GM19043 (cell line): Measurements from ENCODE around the gene ZBTB22.
"Not testable (repeated sequence)": the region's sequence is repeated elsewhere in the genome, so short reads cannot be mapped to it uniquely, and the experiment has no call there.

Source experiments
- ATAC-seq: cut with Tn5 transposase; IDR thresholded peaks from one replicate; pipeline ENCODE4 v1.9.1; 2021; ENCODE audit warnings: low read depth; ENCODE audit not compliant: unreplicated experiment

ZBTB22 gene

GRCh38 chr6:33317669-33318425 is at the start of gene ZBTB22:
TSS of gene ZBTB22 (minus strand) at chr6:33317744. CDS start at chr6:33316916, 828 bp downstream.
- ATAC-seq: peak; percentile 56

DNA sequence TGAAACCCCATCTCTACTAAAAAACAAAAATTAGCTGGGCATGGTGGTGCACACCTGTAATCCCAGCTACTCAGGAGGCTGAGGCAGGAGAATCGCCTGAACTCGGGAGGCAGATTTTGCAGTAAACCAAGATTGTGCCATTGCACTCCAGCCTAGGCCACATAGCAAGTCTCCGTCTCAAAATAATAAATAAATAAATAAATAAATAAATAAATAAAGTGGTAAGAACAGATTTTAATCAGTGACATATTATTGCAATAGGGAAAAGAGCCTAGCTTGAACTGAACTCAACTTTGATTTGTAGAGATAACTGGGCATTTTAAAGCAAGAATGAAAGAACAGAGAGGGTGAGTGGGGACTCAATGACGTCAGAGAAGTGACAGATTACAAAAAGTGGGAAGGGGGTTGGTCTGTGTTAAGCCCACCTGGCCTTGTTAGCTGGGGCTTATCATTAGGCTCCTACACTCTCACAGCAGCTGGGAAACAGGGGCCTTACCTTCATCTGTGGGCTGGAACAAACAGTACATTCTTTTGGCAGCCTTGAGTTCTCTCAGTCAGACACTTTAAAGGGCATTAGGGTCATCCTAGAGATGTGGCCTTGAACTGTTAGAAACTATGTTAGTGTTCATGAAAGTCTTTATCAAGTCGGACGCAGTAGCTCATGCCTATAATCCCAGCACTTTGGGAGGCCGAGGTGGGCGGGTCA is 49.6 kb upstream of the ZBTB22 start:
- no peak for ATAC-seq

- ATAC-seq: not testable (repeated sequence)
Observed at GRCh38 chr6:33365206-33365971, 47.8 kb upstream of the ZBTB22 start.

DNA sequence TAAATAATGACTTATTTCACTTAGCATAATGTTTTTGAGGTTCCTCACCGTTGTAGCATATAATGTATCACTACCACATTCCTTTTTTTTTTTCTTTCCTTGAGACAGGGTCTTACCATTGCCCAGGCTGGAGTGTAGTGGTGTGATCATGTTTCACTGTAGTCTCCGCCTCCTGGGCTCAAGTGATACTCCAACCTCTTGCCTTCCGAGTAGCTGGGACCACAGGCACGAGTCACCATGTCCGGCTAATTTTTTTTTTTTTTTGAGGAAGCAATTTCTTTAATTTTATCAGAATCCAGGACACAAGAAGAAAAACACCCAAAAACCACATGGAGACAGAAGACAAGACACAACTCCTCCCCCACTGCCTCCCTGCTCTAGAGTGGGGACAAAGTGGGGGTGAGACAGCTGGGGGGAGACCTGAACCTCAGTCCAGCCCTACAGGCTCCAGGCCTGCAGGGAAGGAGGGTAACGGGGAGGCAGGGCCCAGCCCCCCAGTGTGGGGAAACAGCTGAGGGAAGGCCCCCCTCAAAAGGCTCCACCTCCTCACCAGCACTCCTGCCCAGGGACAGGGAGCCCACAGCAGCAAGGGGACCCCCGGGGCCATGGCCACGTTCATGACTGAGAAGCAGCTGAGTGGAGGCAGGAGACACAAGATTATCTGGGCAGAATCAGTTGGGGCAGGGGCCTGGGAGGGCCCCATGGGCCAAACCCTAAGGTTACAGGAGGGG is 47.1 kb upstream of the ZBTB22 start:
- ATAC-seq: not testable (repeated sequence)

- ATAC-seq: not testable (repeated sequence)
Observed at GRCh38 chr6:33363486-33363885, 45.9 kb upstream of the ZBTB22 start.

DNA sequence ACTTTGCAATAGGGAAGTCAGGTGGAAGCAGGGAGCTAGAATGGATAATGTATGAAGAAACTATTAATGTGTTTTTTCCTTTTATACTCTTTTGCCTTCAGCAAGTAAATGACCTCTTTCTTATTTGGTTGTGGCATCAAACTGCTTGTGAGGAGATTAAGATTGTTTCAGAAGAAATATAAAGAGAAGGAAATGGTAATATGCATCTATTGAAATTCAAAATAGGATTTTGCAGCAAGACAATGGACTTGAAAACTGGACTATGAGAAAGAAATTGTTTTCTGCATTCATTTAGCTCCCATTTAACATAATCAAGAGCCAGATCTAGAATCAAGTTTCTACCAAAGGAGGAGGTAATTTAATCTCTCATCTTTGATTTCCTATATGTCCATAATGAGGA is 41.8 kb upstream of the ZBTB22 start:
- no peak for ATAC-seq

GRCh38 chr6:33357160-33357871 is 39.8 kb upstream of the ZBTB22 start:
- not testable (repeated sequence) for ATAC-seq

- ATAC-seq: no peak
Observed at GRCh38 chr6:33356295-33356694, 38.8 kb upstream of the ZBTB22 start.

GRCh38 chr6:33355860-33356259 is 38.3 kb upstream of the ZBTB22 start:
- ATAC-seq: not testable (repeated sequence)

DNA sequence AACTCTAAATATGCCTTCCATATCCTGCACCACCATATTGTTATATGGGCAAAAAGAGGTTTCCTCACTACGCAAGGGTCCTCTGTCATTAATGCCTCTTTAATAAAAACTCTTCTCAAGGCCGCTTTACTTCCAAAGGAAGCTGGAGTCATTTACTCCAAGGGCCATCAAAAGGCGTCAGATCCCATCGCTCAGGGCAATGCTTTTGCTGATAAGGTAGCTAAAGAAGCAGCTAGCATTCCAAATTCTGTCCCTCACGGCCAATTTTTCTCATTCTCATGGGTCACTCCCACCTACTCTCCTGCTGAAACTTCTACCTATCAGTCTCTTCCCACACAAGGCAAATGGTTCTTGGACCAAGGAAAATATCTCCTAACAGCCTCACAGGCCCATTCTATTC is 30.3 kb upstream of the ZBTB22 start:
- no peak for ATAC-seq

DNA sequence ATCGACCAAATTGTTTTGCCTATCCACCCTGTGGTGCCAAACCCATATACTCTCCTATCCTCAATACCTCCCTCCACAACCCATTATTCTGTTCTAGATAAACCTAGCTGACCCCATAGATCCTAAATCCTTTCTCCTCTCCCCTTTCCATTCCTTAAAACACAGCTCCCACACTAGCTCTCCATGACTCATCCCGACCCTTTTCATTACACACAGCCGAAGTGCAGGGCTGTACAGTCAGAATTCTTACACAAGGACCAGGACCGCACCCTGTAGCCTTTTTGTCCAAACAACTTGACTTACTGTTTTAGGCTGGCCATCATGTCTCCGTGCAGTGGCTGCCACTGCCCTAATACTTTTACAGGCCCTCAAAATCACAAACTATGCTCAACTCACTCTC is 29.4 kb upstream of the ZBTB22 start:
- ATAC-seq: not testable (repeated sequence)

- ATAC-seq: no peak
Observed at GRCh38 chr6:33344701-33345697, 27.5 kb upstream of the ZBTB22 start.

DNA sequence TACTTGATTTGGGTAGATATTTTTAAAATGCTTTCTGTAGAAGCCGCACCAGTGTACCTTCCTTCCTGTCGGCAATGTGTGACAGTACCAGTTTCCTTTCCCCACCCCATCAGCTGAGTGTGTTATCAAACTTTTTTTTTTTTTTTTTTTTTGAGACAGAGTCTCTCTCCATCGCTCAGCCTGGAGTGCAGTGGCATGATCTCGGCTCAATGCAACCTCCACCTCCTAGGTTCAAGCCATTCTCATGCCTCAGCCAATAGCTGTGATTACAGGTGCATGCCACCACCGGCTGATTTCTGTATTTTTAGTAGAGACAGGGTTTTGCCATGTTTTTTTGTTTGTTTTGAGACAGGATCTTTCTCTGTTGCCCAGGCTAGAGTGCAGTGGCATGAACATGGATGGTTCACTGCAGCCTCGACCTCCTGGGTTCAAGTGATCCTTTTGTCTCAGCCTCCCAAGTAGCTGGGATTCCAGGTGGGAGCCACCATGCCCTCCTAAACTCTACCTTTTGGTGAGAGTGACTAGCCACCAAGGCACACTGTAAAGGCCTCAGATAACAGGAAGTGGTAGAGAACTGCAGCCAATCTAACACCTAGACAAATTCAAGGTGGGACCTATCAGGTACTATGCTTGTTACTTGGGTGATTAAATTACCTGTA is 26.5 kb upstream of the ZBTB22 start:
- ATAC-seq: no peak

DNA sequence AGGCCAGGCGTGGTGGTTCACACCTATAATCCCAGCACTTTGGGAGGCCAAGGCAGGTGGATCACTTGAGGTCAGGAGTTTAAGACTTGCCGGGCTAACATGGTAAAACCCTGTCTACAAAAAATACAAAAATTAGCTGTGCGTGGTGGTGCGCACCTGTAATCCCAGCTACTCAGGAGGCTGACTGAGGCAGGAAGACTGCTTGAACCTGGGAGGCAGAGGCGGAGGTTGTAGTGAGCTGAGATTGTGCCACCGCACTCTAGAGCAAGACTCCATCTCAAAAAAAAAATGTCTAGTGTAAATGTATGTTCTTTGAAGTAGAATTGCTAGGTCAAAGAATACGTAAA is 26.0 kb upstream of the ZBTB22 start:
- not testable (repeated sequence) for ATAC-seq

DNA sequence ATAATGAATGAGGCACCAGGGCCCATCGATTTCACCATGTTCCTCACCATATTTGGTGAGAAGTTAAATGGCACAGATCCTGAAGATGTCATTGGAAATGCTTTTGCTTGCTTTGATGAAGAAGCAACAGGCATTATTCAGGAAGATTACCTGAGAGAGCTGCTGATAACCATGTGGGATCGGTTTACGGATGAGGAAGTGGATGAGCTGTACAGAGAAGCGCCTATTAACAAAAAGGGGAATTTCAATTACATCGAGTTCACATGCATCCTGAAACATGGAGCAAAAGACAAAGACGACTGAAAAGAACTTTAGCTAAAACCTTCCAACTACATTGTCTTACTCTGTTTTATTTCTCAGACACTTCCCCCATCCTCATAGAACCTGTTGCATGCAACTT is 21.6 kb upstream of the ZBTB22 start:
- no peak for ATAC-seq

GRCh38 chr6:33336495-33336894 is 19.0 kb upstream of the ZBTB22 start:
- no peak for ATAC-seq

DNA sequence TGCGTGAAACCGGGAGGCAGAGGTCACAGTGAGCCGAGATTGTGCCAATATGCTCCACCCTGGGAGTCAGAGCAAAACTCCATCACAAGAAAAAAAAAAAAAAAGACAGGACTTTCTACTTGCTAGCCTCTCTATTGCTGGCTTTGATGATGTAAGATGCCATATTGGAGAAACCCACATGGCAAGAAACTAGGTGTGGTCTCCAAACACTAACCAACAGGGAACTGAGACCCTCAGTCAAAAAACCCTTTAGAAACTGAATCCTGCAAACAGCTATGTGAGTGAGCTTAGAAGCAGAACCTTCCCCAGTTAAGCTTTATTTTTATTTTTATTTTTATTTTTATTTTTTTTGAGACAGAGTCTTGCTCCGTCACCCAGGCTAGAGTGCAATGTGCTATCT is 18.4 kb upstream of the ZBTB22 start:
- ATAC-seq: no peak

DNA sequence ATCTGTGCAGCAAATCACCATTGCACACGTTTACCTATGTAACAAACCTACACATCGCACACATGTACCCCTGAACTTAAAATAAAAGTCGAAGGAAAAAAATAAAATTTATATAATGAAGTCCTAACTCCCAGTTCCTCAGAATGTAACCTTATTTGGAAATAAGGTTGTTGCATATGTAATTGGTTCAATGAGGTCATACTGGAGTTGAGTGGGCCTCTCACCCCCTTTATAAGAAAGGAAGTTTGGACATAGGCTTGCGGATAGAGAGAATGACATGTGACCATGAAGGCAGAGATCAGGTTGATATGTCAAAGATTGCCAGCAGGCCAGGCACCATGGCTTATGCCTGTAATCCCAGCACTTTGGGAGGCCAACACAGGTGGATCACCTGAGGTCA is 16.1 kb upstream of the ZBTB22 start:
- ATAC-seq: no peak
